H1 (cell line): ENCODE data around the gene STX11.

Experiments
- BCL11A ChIP-seq, 2 experiments: IDR thresholded peaks; one replicate each; pipeline ENCODE4 v1.6.1; 2011; ENCODE audit warnings: low read depth in 2 of 2, low read length in 2 of 2, mild to moderate bottlenecking in 2 of 2
- EP300 ChIP-seq, 2 experiments: IDR thresholded peaks; 1 replicate in 1 of 2; 2 replicates in 1 of 2; pipeline ENCODE4 v1.6.1; 2011 to 2012; ENCODE audit warnings: low read depth in 2 of 2, low read length in 2 of 2, mild to moderate bottlenecking in 2 of 2, borderline replicate concordance in 1 of 2, inconsistent platforms in 1 of 2, moderate library complexity in 1 of 2
- EZH2 ChIP-seq: fragments of 200-600 bp; sonication (generic); IDR thresholded peaks from 2 replicates; pipeline ENCODE4 v1.7.1; 2012; ENCODE audit warnings: low read depth, mild to moderate bottlenecking, moderate library complexity, low read length, inconsistent platforms; ENCODE audit not compliant: severe bottlenecking
- GABPA ChIP-seq: IDR thresholded peaks from 2 replicates; pipeline ENCODE4 v1.6.1; 2011; ENCODE audit warnings: mild to moderate bottlenecking, low read length, moderate library complexity, borderline replicate concordance; ENCODE audit not compliant: insufficient read depth
- KDM1A ChIP-seq: fragments of 200-600, 300-600 bp; sonication (generic); IDR thresholded peaks from 2 replicates; pipeline ENCODE4 v1.7.1; 2016; ENCODE audit warnings: mild to moderate bottlenecking, low read length, borderline replicate concordance
- PHF8 ChIP-seq: fragments of 200-600 bp; sonication (generic); conservative IDR thresholded peaks from 2 replicates; pipeline ENCODE4 v1.7.1; 2012; ENCODE audit warnings: low read depth, mild to moderate bottlenecking, inconsistent platforms, low read length, moderate library complexity
- POLR2A ChIP-seq, 2 experiments: IDR thresholded peaks; 1 replicate in 1 of 2; 2 replicates in 1 of 2; pipeline ENCODE4 v1.6.1; 2011; ENCODE audit warnings: low read depth in 2 of 2, low read length in 2 of 2, mild to moderate bottlenecking in 2 of 2; ENCODE audit errors: control extremely low read depth in 1 of 2
- POLR2AphosphoS5 ChIP-seq: IDR thresholded peaks from 2 replicates; pipeline ENCODE4 v1.6.1; 2011; ENCODE audit warnings: low read depth, low read length
- RAD21 ChIP-seq, 2 experiments: IDR thresholded peaks in 1 of 2; conservative IDR thresholded peaks in 1 of 2; 2 replicates each; pipeline ENCODE4 v1.6.1; 2011; ENCODE audit warnings: low read depth in 2 of 2, low read length in 2 of 2, improper control_type of control experiment in 1 of 2, inconsistent platforms in 1 of 2, mild to moderate bottlenecking in 1 of 2, moderate library complexity in 1 of 2
- SRF ChIP-seq: IDR thresholded peaks from 2 replicates; pipeline ENCODE4 v1.6.1; 2011; ENCODE audit warnings: mild to moderate bottlenecking, low read depth, low read length, moderate library complexity
- TAF1 ChIP-seq: IDR thresholded peaks from 2 replicates; pipeline ENCODE4 v1.6.1; 2011; ENCODE audit warnings: mild to moderate bottlenecking, low read depth, low read length
- TF ChIP-seq, protein P1 (sequence below), 3 experiments: IDR thresholded peaks; 1 replicate in 2 of 3; 2 replicates in 1 of 3; pipeline versions ENCODE4 v1.5.1 to v1.6.1; 2011; ENCODE audit warnings: low read length in 3 of 3, mild to moderate bottlenecking in 3 of 3, inconsistent platforms in 2 of 3, low read depth in 1 of 3, moderate library complexity in 1 of 3; ENCODE audit not compliant: insufficient read depth in 1 of 3; ENCODE audit errors: control extremely low read depth in 1 of 3
- TF ChIP-seq, protein P2 (sequence below): IDR thresholded peaks from 2 replicates; pipeline ENCODE4 v1.6.1; 2012; ENCODE audit warnings: inconsistent platforms

DNA sequence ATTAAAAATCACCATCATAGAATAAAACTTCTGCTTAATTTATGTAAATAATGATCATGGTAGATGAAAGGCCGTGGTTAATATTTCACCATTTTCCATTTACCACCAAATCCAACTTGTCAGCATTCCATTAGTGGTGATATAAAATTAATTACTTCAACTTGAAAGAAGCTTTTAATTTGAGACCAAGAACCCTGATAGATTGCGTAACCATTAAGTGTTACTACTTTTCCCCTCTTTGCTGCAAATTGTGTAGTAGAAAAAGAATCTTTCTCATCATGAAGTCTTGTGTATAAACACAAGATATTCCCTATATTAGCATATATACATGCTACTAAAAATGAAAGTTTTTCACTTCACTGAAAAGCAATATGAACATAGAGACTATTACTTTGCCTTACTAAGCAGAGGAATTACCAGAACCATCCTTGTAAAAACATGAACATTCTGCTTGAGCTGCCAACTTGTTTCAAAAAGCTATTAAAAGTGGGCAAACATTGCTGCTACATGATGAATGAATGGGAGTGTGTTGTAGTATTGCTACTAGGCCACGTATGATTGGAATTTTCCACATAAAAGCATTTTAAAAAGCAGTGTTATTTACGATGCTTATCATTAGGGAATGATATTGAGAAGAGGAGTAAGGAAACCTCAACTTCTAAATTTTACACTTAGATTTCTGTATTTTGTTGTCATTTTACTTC lies 35.0 kb downstream of the STX11 start:
- TF ChIP-seq SRF: no peak
- TF ChIP-seq, protein P1, sequence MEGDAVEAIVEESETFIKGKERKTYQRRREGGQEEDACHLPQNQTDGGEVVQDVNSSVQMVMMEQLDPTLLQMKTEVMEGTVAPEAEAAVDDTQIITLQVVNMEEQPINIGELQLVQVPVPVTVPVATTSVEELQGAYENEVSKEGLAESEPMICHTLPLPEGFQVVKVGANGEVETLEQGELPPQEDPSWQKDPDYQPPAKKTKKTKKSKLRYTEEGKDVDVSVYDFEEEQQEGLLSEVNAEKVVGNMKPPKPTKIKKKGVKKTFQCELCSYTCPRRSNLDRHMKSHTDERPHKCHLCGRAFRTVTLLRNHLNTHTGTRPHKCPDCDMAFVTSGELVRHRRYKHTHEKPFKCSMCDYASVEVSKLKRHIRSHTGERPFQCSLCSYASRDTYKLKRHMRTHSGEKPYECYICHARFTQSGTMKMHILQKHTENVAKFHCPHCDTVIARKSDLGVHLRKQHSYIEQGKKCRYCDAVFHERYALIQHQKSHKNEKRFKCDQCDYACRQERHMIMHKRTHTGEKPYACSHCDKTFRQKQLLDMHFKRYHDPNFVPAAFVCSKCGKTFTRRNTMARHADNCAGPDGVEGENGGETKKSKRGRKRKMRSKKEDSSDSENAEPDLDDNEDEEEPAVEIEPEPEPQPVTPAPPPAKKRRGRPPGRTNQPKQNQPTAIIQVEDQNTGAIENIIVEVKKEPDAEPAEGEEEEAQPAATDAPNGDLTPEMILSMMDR (IDR thresholded peaks at IDR 0.05; ENCODE audit: control extremely low read depth in 1 of 3, insufficient read depth in 1 of 3, low read depth in 1 of 3, low read length in 3 of 3): no peak
- TF ChIP-seq EP300 (IDR thresholded peaks at IDR 0.05; ENCODE audit: borderline replicate concordance in 1 of 2, low read depth in 2 of 2, low read length in 2 of 2): no peak
- TF ChIP-seq RAD21 (IDR thresholded peaks at IDR 0.05 in 1 of 2, conservative IDR thresholded peaks at IDR 0.05 in 1 of 2; ENCODE audit: low read depth in 2 of 2, low read length in 2 of 2): no peak
- no peak for TF ChIP-seq EZH2
- TF ChIP-seq GABPA: no peak
- no peak for TF ChIP-seq POLR2A (IDR thresholded peaks at IDR 0.05; ENCODE audit: control extremely low read depth in 1 of 2, low read depth in 2 of 2, low read length in 2 of 2)
- TF ChIP-seq, protein P2, sequence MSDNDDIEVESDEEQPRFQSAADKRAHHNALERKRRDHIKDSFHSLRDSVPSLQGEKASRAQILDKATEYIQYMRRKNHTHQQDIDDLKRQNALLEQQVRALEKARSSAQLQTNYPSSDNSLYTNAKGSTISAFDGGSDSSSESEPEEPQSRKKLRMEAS: no peak
- no peak for TF ChIP-seq POLR2AphosphoS5
- TF ChIP-seq KDM1A: no peak
- no peak for TF ChIP-seq TAF1
- no peak for TF ChIP-seq PHF8
- no peak for TF ChIP-seq BCL11A (IDR thresholded peaks at IDR 0.05; ENCODE audit: low read depth in 2 of 2, low read length in 2 of 2)
